NCI-H2196 (cell line): ENCODE measurements around the gene FASN.
"Not testable (repeated sequence)": the region's sequence is repeated elsewhere in the genome, so short reads cannot be mapped to it uniquely, and the experiment has no call there.

Experiments used
- DNase-seq: peaks from one replicate; lab custom pipeline; 2025; ENCODE audit not compliant: unreplicated experiment; lab: John Stamatoyannopoulos, UW

Gene FASN

GRCh38 chr17:82098169-82098938, at the start of gene FASN:
TSS of gene FASN (minus strand) at chr17:82098236. CDS start at chr17:82096445, 1,791 bp downstream.
- peak; percentile 100 for DNase-seq

- DNase-seq: no peak
Observed at GRCh38 chr17:82146663-82147654, 48.9 kb upstream of the FASN start.

GRCh38 chr17:82145550-82146155, 47.6 kb upstream of the FASN start:
- no peak for DNase-seq

- DNase-seq: no peak
Observed at GRCh38 chr17:82143333-82143732, 45.3 kb upstream of the FASN start.

GRCh38 chr17:82139961-82140360, 41.9 kb upstream of the FASN start:
- DNase-seq: not testable (repeated sequence)

GRCh38 chr17:82138511-82138992, 40.5 kb upstream of the FASN start:
- no peak for DNase-seq

- DNase-seq: peak; percentile 72
Observed at GRCh38 chr17:82134101-82134500, 36.1 kb upstream of the FASN start.

GRCh38 chr17:82133166-82133953, 35.3 kb upstream of the FASN start:
- peak; percentile 59 for DNase-seq

- no peak for DNase-seq
Observed at GRCh38 chr17:82129095-82129494, 31.1 kb upstream of the FASN start.

GRCh38 chr17:82128287-82128686, 30.3 kb upstream of the FASN start:
- no peak for DNase-seq

GRCh38 chr17:82127704-82128103, 29.7 kb upstream of the FASN start:
- no peak for DNase-seq

- no peak for DNase-seq
Observed at GRCh38 chr17:82127315-82127595, 29.2 kb upstream of the FASN start.

GRCh38 chr17:82126556-82127314, 28.7 kb upstream of the FASN start:
- DNase-seq: no peak

GRCh38 chr17:82124101-82124500, 26.1 kb upstream of the FASN start:
- DNase-seq: no peak

GRCh38 chr17:82121660-82122629, 23.9 kb upstream of the FASN start:
- peak; percentile 86 for DNase-seq

- DNase-seq: no peak
Observed at GRCh38 chr17:82121246-82121645, 23.2 kb upstream of the FASN start.

GRCh38 chr17:82120148-82120547, 22.1 kb upstream of the FASN start:
- DNase-seq: no peak

GRCh38 chr17:82118815-82119380, 20.9 kb upstream of the FASN start:
- DNase-seq: no peak
